ENCODE results near the gene DOCK3.
"Not testable (repeated sequence)": the region's sequence is repeated elsewhere in the genome, so short reads cannot be mapped to it uniquely, and the experiment has no call there.

The DOCK3 gene

GRCh38 chr3:51307945-51308607, 633.3 kb downstream of the DOCK3 start:
- not testable (repeated sequence) for DNase-seq (ENCODE audit: low spot score)

GRCh38 chr3:51311055-51311454, 636.3 kb downstream of the DOCK3 start:
- peak; percentile 52 for DNase-seq (ENCODE audit: low spot score)

GRCh38 chr3:51328206-51328605, 653.5 kb downstream of the DOCK3 start:
- DNase-seq (ENCODE audit: low spot score), result no peak

- no peak for DNase-seq (ENCODE audit: low spot score)
Observed at GRCh38 chr3:51330046-51330445, 655.3 kb downstream of the DOCK3 start.

GRCh38 chr3:51332156-51332555, 657.4 kb downstream of the DOCK3 start:
- no peak for DNase-seq (ENCODE audit: low spot score)

- DNase-seq (ENCODE audit: low spot score), result no peak
Observed at GRCh38 chr3:51333021-51333420, 658.3 kb downstream of the DOCK3 start.

- no peak for DNase-seq (ENCODE audit: low spot score)
Observed at GRCh38 chr3:51336261-51336660, 661.5 kb downstream of the DOCK3 start.

GRCh38 chr3:51337666-51338065, 662.9 kb downstream of the DOCK3 start:
- DNase-seq (ENCODE audit: low spot score), result no peak

GRCh38 chr3:51338632-51339031, 663.9 kb downstream of the DOCK3 start:
- no peak for DNase-seq (ENCODE audit: low spot score)

- peak; percentile 88 for DNase-seq (ENCODE audit: low spot score)
Observed at GRCh38 chr3:51340013-51340829, 665.5 kb downstream of the DOCK3 start.

- DNase-seq (ENCODE audit: low spot score), result no peak
Observed at GRCh38 chr3:51340989-51341636, 666.4 kb downstream of the DOCK3 start.

- no peak for DNase-seq (ENCODE audit: low spot score)
Observed at GRCh38 chr3:51343918-51344687, 669.4 kb downstream of the DOCK3 start.

GRCh38 chr3:51350751-51351150, 676.0 kb downstream of the DOCK3 start:
- no peak for DNase-seq (ENCODE audit: low spot score)

GRCh38 chr3:51353131-51353530, 678.4 kb downstream of the DOCK3 start:
- no peak for DNase-seq (ENCODE audit: low spot score)

GRCh38 chr3:51353691-51354090, 679.0 kb downstream of the DOCK3 start:
- no peak for DNase-seq (ENCODE audit: low spot score)

GRCh38 chr3:51354172-51354571, 679.4 kb downstream of the DOCK3 start:
- DNase-seq (ENCODE audit: low spot score), result no peak

GRCh38 chr3:51354731-51355615, 680.2 kb downstream of the DOCK3 start:
- DNase-seq (ENCODE audit: low spot score), result no peak

- no peak for DNase-seq (ENCODE audit: low spot score)
Observed at GRCh38 chr3:51355891-51356578, 681.3 kb downstream of the DOCK3 start.

GRCh38 chr3:51357856-51358255, 683.1 kb downstream of the DOCK3 start:
- DNase-seq (ENCODE audit: low spot score), result no peak

GRCh38 chr3:51358981-51359380, 684.3 kb downstream of the DOCK3 start:
- DNase-seq (ENCODE audit: low spot score), result no peak

GRCh38 chr3:51360806-51361205, 686.1 kb downstream of the DOCK3 start:
- no peak for DNase-seq (ENCODE audit: low spot score)
